ENCODE data around the gene BPGM.
"Not testable (repeated sequence)": the region's sequence is repeated elsewhere in the genome, so short reads cannot be mapped to it uniquely, and the experiment has no call there.

Gene BPGM

DNA sequence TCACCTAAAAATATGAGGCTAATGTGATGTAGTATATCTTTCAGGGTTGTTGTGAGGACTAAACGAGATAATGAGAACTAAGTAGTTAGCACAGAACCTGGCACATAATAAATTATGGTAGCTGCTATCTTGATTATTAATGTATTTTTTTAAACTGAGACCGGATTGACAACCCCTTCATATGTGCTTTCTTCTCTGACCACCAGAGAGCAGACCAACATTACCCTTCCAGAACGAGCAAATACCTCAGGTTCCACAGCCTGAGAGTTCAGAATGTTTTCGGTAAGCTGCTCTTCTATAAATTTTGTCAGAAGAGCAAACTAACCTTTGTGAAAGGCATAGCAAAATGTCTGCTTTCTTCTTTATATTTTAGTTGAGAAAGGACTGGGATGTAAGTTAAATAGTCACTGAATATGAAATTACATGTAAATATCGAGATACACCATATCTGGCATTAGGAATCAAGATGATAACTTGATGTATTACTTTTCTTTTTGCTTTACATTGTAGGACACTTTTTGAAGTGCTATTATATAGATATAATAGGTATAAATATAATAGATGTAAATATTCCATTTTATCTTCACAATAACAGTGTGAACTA is 13.6 kb upstream of the BPGM start:
- DNase-seq: no peak

DNA sequence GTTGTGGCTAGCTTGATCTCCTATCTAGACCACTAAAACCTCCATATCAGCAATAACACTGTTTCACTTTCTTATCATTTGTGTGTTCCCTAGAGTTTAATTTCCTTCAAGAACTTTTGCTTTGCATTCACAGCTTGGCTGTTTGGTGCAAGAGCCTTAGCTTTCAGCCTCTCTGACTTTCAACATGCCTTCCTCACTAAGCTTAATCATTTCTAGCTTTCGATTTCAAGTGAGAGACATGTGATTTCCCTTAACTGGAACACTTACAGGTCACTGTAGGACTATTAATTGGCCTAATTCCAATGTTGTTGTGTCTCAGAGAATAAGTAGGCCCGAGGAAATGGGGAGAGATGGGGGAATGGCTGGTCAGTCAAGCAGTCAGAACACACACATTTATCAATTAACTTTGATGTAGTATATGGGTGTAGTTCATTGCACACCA is 10.6 kb upstream of the BPGM start:
- DNase-seq: no peak

DNA sequence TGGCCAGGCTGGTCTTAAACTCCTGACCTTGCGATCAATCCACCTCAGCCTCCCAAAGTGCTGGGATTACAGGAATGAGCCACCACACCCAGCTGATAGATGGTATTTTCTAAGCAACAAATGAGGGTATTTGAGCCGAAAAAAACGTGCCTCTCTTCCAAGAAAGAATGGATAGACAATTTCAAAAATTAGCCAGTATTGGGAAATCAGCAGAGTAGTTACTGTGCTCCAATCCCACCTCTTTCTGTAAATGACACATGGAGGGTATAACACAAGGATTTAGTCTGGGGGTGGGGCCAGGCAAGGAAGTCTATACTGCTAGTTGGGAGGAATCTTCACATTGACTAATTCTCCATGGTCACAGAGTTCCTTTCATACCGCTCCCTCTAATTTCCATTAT is 9.2 kb upstream of the BPGM start:
- DNase-seq: no peak

DNA sequence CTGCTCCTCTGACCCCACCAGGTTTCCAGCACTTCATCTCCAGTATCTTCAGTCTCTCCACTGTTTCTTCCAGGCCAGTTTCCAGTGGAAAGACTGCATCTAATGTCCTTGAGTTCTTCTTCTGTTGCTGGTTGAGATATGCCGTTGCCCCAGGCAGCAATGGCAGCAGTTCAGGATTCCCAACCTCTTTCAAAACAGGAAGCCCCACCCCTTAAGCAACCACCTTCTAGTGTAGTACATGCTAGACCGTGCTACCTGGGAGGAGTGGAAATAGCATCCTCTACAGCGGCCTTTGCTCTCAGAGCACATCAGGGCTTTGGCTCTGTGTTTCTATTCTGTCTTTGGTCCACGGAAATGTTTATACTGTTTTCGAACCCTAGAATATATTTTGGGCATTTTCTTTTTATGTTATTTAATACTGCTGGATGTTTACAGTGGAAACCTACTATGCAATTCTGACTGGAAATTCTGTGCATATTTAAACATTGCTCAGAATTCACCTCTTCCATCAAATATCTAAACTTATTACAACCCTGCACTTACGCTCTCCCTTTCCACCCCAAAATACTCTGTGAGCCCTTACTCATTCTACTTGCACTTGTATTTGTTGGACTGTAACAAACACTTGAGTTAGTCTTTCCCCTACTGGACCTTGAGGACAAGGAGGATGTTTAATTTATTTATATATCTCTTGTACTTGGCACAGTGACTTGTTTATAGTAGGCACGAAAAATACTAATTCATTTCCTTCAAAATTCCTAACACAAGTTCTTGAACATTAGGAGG is 8.5 kb upstream of the BPGM start:
- DNase-seq: no peak

DNA sequence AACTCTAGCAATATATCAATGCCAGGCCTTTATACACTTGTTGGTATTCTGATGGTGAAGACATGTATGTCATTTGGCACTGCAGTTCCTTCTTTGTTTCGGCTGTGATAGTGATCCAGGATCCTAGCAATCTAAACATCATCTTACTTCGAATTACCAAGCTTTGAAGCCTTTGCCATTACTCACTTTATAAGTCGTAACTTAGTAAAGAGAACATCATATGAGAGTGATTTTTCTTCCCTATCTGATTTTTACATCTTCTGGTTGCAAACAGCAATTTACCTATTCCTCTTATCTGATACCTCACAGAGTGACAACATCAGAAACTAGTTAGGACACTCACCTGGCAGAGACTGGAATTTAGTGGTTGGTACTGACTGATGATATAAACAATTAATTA is 7.6 kb upstream of the BPGM start:
- DNase-seq: no peak

DNA sequence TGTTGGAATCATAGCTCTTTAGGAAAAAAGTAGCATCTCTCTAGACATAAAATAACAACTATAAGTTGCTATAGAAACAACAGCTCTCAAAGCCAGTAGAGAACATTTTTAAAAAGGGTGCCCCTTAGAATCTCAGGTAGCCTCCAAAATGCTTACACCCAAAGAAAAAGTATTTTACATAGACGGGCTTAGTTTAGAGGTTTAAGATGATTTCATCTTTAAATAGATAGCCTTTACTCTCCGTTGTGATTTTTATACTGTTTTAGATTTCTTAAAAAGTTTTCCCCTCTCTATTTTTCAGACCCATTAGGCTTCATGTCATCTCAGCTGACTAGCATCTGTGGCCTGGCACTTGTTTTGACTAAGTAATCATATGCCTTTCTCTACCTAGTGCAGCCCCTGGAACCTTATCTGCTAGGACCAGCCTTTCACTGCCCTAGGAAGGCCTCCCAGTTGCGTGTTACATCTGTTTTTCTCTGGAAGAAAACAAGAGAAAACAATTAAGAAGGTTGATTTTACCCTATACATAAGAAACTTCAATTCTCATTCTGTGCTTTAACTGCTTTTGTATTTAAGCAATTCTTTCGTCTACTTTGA is 6.9 kb upstream of the BPGM start:
- no peak for DNase-seq

DNA sequence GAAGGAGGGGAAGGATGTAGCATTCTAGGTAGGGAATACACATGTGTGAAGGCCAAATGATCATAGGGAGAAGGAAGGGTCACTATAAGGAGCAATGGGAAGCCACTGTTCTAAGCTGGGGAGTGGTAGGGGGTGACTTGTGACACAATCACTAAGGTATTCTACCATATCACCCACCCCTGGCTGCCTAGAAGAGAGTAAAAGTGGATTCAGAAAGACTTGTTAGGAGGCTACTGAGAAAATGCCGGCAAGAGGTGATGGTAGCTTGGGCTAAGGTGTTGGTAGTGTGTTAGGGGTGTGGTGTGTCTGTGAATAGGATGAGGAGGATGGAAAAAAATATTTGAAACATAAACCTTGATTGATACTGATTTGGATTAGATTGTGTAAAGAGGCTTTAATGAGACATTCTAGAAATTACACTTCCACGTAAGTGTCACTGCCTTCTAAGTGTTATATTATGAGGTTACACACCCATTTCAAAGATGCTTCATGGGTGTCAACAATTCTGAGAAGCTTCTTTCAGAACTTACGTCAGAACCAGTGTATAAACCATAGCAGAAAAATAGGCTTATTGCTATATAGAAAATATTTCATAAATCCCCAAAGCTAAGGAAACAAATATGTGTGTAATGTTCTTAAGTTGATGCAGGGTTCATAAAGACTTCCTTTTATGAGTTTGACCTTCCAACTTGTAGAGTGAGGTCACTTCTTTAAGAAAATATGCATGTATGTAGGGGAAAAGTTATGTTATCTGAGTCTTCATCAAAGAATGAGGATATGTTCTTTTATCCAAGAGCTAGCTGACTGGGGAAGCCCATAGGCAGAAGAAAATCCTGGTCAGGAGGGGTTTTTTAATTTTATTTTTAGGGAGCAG is 5.6 kb upstream of the BPGM start:
- DNase-seq: no peak

DNA sequence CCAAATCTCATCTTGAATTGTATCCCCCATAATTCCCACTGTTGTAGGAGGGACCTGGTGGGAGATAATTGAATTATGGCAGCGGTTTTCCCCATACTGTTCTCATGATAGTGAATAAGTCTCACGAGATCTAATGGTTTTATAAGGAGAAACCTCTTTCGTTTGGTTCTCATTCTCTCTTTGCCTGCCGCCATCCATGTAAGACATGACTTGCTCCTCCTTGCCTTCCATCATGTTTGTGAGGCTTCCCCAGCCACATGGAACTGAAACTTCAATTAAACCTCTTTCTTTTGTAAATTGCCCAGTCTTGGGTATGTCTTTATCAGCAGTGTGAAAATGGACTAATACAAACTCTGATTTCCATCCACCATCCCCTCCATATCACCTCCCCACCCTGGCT is 4.7 kb upstream of the BPGM start:
- not testable (repeated sequence) for DNase-seq

DNA sequence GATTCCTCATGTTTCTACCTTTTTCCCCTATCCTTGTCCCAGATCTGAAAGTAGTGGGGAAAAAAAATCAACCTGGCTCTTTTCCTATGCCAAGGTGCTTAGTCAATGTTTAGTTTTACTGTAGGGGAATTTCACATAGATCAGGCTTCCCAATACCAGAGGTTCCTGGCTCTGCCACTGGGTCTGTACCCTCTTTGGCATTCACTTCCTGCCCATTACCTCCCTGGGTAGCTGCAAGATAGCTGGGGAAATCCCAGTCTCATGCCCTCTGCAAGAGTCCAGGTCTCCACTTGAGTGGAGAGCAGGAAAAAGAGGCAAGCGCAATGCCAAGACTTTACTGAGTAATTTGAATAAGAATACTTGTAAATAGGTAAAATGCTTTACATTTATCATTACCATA is 3.5 kb upstream of the BPGM start:
- DNase-seq: no peak

DNA sequence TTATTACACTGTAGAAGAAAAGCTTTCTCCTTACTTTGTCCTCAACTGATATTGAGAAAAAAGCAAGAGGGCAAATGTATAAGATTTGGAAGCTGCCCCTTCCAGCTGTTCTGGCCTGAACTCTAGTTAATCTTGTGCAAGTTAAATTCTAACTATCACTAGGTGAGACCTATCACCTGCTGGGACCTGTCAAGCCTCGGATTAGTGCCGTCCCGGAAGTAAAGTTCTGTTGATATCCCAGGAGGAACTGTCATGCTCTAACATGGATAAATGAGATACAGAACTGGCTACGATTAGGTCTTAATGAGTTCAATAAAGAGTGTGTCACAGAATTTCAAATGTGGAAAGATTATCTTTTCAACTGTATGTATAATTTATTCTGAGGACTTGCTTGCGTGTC is 1.2 kb upstream of the BPGM start:
- no peak for DNase-seq

DNA sequence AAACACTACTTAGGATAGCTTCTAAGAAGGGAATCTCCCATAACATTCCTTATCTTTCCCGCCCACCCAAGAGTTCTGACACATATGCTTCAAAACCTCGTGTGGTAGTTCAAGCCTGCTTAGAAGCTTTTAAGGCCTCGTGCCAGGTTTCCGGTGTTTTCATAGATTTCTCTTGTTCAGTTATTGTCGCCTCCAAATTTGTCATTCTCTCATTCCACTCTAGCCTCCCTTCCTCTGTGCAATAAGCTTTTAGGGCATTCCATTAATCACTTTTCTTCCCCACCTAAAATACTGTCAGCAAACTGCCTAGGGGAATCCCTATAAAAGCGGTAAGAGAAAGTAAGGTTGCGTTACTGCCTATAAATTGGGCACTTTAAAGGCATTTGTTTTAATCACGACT is 718 bp upstream of the BPGM start:
- no peak for DNase-seq

DNA sequence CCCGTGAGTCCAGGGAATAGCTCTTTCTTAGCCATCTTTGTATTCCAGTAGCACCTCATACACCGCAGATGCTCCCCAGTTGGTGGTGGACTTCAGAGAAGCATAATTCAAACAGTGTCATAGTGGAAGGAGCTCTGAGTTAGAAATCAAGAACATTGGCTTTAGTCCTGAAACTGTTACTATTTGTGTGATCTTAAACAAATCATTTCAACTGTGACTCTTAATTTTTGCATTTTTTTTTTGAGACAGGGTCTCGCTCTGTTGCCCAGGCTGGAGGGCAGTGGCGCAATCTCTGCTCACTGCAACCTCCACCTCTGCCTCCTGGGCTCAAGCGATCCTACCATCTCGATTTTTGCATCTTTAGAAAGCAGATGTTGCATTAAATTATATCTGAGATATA is 1.8 kb downstream of the BPGM start:
- no peak for DNase-seq

DNA sequence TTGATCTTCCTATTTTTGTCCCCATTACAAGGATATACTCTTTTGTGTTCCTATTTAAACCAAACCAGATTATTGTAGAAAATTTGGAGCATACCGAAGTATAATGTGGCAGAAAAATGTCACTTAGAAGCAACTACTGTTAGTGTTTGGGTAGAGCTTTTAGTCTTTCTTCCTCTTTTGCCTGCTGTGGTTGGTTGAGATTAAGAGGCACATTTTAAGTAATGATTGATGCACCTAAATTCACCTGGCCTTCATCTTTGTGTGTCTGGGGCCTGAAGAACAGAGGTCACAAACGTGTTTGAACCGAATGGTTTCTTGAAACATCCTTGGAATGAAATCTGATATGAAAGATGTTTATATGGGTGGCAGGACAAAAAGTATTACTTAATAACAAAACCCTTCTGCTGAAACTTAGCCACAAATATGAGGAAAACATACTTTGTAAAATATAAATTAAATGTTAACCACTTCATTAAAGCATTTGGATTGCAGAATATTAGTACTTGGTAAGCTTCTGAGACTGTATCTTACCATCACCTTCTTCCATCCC is 2.6 kb downstream of the BPGM start:
- DNase-seq: no peak

DNA sequence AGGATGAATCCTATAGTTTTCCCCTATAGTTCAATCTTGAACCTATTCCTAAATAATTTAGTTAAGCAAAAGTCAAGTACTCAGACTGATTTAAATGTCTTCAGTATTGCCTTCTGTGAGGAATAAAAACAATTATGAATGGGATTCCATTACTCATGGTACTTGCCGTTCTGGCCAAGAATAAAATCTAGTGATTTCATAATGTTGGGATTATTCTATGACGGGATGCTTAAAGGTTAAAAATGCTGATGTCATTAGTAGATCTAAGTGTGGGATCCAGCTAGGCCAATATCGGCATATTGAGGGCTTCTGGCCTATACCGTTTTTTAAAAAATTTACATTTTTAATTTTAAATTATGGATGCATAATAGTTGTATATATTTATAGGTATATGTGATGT is 5.3 kb downstream of the BPGM start:
- DNase-seq: no peak

DNA sequence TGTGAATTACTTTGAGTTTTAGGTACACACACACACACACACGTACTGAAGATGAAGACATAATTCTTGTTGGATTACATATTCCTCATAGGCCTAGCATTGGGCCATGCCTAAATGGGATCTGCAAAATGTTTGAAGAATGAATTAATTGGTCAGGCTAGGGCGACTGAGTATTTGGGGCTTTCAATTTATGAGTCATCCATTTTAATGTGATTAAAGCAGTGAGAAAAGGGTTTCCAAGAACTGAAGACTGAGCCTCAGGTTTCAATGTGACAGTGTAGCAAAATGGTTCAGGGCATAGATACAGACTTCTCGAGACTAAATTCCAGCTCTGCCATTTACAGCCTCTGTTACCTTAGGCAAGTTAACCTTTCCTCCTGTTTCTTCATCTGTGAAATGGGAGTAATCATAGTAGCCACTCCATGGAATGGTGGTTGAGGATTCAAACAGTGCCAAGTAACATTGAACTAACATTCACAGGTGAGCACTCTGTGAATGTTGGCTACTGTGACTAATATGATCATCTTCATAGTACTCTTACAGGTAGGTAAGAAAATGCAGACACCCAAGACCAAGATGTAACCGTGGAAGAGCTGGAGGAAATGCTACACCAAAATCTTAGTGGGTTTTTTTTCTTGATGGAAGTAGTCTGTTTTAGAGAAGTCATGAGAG is 7.6 kb downstream of the BPGM start:
- no peak for DNase-seq

DNA sequence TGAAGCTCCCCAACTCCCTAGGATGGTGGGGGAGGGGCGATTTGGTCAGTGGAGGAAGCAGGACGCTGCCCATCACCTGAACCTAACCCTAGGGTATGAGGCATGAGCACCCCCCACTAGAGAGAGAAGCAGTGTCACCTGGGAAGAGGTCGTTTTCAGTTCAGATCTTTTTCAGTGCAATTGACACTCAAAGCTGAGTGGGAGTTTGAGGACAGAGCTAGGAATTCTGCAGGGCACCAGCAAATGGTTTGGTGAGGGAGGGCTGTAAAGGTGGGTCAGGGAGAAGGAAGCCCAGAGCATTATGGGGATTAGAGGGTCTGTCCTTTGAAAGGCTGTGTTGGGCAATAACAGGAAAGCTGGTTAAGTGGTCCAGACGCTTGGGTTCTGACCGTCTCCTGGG is 10.9 kb downstream of the BPGM start:
- DNase-seq: no peak

DNA sequence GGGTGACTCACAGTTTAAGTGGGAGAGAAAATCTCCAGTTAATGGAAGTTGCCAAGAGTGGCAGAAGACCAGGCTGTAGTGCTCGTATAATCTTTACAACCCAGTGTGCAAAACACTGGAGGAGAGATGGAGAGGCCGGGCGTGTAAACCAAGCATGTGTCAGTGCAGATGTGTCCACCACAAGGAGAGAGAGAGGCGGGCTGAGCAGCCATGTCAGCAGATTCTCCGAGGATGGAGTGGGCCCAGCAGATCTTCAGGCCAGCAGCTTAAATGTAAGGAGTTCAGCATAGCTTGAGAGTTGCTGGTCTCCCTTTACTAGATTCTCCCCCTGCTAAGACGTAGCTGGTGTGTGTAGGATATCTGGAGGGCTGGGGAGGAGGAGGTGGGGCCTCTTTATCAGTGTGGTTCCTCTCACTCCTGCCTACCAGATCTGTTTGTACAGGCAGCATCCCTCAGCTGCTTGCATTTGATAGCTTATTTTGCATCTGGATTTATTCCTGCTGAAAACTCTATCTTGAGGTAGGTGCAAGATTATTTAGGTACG is 13.7 kb downstream of the BPGM start:
- no peak for DNase-seq

DNA sequence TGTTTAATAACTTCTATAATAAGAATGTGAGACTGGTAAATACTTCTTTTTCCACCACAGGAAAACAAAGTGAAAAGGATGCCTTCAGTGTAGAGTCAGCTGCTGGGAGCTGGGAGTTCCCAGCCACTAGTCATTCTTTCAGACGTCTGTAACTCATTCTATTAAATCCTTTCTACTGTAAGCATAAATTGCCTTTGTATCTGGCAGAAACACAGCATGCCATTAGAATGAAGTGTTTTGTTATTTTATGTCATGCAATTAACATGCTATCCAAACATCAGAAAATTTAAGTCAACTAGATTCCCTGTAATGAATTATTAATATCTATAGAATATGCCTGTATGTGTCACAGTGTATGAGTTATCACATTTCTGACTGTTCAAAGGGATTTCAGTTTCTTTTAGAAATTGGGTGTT is 14.3 kb downstream of the BPGM start:
- no peak for DNase-seq

DNA sequence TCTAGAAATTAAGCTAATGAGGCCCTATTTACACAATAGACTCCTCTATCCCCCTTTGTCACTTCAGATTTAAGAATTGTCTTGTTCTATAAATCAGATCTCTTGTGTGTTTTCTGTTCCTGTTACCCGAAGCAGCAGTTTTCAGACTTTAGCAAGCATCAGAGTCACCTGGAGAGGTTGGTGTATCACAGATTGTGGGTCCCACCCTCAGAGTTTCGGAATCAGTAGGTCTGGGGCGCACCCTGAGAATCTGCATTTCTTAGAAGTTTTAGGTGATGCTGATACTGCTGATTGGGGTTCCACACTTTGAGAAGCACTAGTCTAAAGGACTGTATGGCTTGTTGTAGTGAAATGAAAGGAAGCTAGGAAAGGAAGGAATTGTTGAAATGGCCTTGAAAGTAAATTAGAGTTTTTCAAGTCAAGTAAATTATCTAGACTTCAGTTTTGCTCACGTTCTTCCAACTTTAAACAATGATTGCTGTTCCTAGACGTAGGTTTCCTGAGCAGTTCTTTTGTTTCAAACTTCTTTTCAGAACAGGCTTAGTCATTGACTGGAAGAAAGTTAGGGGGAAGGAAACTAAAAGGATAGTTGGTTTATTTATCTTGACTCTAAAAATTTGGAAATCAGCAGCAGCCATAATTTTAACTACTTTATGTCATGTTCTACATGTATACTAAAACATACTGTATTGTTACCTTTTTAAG is 15.7 kb downstream of the BPGM start:
- no peak for DNase-seq

DNA sequence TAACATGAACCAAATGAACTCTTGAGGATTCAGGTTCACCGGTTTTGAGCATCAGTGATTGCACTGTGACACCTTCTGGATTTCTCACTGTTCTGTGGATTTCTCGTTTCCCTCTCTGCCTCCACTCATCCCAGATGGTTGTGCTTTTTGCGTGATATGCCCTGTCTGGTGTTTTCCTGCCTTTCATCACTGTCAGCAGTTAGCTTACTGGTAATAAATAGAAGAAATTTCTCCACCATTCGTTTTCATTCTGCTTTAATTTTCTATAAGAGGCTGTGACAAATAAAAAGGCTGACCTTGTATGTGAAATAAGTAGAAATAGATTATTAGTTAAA is 16.2 kb downstream of the BPGM start:
- DNase-seq: no peak

DNA sequence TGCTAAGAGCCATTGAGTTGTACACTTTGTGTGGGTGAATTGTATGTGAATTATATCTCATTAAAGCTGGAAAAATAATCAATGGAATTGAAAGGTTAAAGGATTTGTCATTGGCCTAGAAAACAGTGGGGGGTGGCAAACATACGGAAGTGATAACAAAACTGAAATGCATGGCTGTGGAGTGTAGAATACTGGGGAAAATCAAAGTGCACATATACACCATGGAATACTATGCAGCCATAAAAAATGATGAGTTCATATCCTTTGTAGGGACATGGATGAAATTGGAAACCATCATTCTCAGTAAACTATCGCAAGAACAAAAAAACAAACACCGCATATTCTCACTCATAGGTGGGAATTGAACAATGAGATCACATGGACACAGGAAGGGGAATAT is 18.4 kb downstream of the BPGM start:
- not testable (repeated sequence) for DNase-seq

DNA sequence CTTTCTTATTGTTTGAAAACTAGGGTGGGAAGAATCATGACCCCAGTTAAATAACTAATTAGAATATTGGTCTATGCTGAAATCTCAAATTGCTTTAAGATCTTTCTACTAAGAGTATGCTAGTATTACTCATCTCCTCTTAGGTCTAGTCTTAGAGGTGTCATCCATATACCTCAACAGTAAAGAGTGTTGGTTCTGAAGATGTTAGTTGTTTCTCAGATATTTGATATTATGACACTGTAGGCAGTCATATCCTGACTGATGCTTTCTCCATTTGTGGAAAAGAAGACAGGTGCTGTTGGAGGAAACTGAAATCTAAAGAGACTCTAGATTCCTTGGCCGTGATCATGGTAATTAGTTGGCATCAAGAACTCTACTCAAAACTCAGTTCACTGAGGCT is 21.2 kb downstream of the BPGM start:
- DNase-seq: no peak
